ENCODE data around the gene RTN4. TPM values are rescaled to one million over a fixed set of nuclear protein-coding genes. Genes with fewer than 3 reads are reported as not detected.

RTN4 gene
- total and polyA plus RNA-seq, 9 donors: 110 to 334 (median 200) TPM

- TF ChIP-seq CTCF (IDR thresholded peaks at IDR 0.05): no peak
- TF ChIP-seq POLR2A (IDR thresholded peaks at IDR 0.05): no peak
- no peak for TF ChIP-seq EP300 (IDR thresholded peaks at IDR 0.05)
- Histone ChIP-seq H3K27ac (no peak overlapping the region), H3K27me3 (no peaks in the 10 kb centered on the region), H3K4me3 (no peak overlapping the region), H3K9me3 (no peaks in the 10 kb centered on the region), H3K36me3 (no peaks in the 10 kb centered on the region), H3K4me1 (ENCODE audit: insufficient read depth) (peaks cover 9% of the 10 kb centered on the region)
- WGBS, 3 donors: 83 to 88% (median 86%) methylated on average over 2 of the region's 2 CpGs
- intact Hi-C loops (cut with DNase I): no loop called here
- no peak for DNase-seq
Measured at GRCh38 chr2:55027226-55027625, 23.0 kb downstream of the RTN4 start.

GRCh38 chr2:55026202-55026601 lies 24.0 kb downstream of the RTN4 start:
- WGBS, 3 donors: 64 to 72% (median 72%) methylated on average over 2 of the region's 2 CpGs
- H3K27me3 ChIP-seq: no peaks in the 10 kb centered on the region
- peaks cover 4% of the 10 kb centered on the region for H3K4me1 ChIP-seq (ENCODE audit: insufficient read depth)
- no peak overlapping the region for H3K27ac ChIP-seq
- H3K4me3 ChIP-seq: no peak overlapping the region
- intact Hi-C loops (cut with DNase I): no loop called here
- no peak for DNase-seq
- no peaks in the 10 kb centered on the region for H3K36me3 ChIP-seq
- no peak for TF ChIP-seq EP300 (IDR thresholded peaks at IDR 0.05)
- no peak for TF ChIP-seq POLR2A (IDR thresholded peaks at IDR 0.05)
- TF ChIP-seq CTCF (IDR thresholded peaks at IDR 0.05): no peak
- no peaks in the 10 kb centered on the region for H3K9me3 ChIP-seq

GRCh38 chr2:55025627-55026026 lies 24.6 kb downstream of the RTN4 start:
- DNase-seq: no peak
- Histone ChIP-seq H3K4me3 (no peak overlapping the region), H3K36me3 (no peaks in the 10 kb centered on the region), H3K9me3 (no peaks in the 10 kb centered on the region), H3K4me1 (ENCODE audit: insufficient read depth) (peaks cover 4% of the 10 kb centered on the region), H3K27me3 (no peaks in the 10 kb centered on the region), H3K27ac (no peak overlapping the region)
- WGBS, 3 donors: 82 to 88% (median 83%) methylated on average over 2 of the region's 2 CpGs
- TF ChIP-seq CTCF (IDR thresholded peaks at IDR 0.05) (no peak), EP300 (IDR thresholded peaks at IDR 0.05) (no peak), POLR2A (IDR thresholded peaks at IDR 0.05) (no peak)
- intact Hi-C loops (cut with DNase I): no loop called here

GRCh38 chr2:55025082-55025481 lies 25.2 kb downstream of the RTN4 start:
- no peak for TF ChIP-seq EP300 (IDR thresholded peaks at IDR 0.05)
- intact Hi-C loops (cut with DNase I): no loop called here
- no peaks in the 10 kb centered on the region for H3K9me3 ChIP-seq
- WGBS, 3 donors: 68 to 87% (median 80%) methylated on average over 2 of the region's 2 CpGs
- peaks cover 4% of the 10 kb centered on the region for H3K4me1 ChIP-seq (ENCODE audit: insufficient read depth)
- no peaks in the 10 kb centered on the region for H3K36me3 ChIP-seq
- H3K27ac ChIP-seq: no peak overlapping the region
- DNase-seq: no peak
- no peak overlapping the region for H3K4me3 ChIP-seq
- H3K27me3 ChIP-seq: no peaks in the 10 kb centered on the region

GRCh38 chr2:55022476-55022875 lies 27.8 kb downstream of the RTN4 start:
- no peaks in the 10 kb centered on the region for H3K27me3 ChIP-seq
- intact Hi-C loops (cut with DNase I): no loop called here
- H3K4me3 ChIP-seq: no peak overlapping the region
- no peaks in the 10 kb centered on the region for H3K36me3 ChIP-seq
- no peak for DNase-seq
- TF ChIP-seq CTCF (IDR thresholded peaks at IDR 0.05) (no peak), POLR2A (IDR thresholded peaks at IDR 0.05) (no peak), EP300 (IDR thresholded peaks at IDR 0.05) (no peak)
- peaks cover 4% of the 10 kb centered on the region for H3K4me1 ChIP-seq (ENCODE audit: insufficient read depth)
- 88 to 90% (median 89%) methylated on average over 3 of the region's 3 CpGs for WGBS, 3 donors
- no peak overlapping the region for H3K27ac ChIP-seq
- no peaks in the 10 kb centered on the region for H3K9me3 ChIP-seq
